NCI-H1436 treated with DMSO at 0.1 percent for 48 hours (cell line): ENCODE measurements around the gene HBM.
"Not testable (repeated sequence)": the region's sequence is repeated elsewhere in the genome, so short reads cannot be mapped to it uniquely, and the experiment has no call there.

Experiments used
- DNase-seq: peaks from one replicate; lab custom pipeline; 2025; lab: John Stamatoyannopoulos, UW

Gene HBM, protein sequence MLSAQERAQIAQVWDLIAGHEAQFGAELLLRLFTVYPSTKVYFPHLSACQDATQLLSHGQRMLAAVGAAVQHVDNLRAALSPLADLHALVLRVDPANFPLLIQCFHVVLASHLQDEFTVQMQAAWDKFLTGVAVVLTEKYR

DNA sequence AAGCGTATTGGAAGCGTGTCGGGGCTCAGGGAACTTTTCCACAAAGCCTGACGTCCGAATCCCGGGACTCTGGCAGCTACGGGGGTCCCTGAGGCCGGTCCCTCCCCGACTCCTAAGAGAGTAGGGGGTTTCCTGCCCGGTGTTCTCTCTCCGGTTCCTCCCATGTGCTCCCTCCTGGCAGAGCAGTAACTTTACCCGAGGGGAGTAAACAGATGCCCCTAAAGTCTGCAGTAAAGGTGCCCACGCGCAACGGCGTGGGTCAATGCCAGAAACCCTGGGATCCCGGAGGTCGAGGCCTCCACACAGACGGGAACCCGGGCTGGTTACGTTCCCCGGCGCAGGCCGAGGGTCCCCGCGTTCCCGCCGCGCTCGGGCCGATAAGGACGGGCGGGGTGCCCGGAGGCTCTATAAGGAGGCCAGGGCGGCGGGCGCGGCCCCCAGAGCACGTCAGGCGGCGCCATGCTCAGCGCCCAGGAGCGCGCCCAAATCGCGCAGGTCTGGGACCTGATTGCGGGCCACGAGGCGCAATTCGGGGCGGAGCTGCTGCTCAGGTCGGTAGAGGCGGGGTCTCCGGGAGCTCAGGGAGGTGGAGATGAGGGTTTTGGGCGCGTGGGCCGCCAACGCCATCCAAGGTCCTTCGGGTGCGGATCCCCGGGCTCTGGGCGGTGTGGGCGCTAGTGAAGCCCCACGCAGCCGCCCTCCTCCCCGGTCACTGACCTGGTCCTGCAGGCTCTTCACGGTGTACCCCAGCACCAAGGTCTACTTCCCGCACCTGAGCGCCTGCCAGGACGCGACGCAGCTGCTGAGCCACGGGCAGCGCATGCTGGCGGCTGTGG is at the start of gene HBM:
Gene HBM (plus strand): TSS at position 440 of the 836 bp plus-strand sequence. CDS start 20 bp downstream, at position 460.
- no peak for DNase-seq

GRCh38 chr16:116015-116414 is 49.8 kb upstream of the HBM start:
- no peak for DNase-seq

- no peak for DNase-seq
Observed at GRCh38 chr16:117379-118365, 48.1 kb upstream of the HBM start.

- no peak for DNase-seq
Observed at GRCh38 chr16:118857-119256, 46.9 kb upstream of the HBM start.

- DNase-seq, result no peak
Observed at GRCh38 chr16:119295-119694, 46.5 kb upstream of the HBM start.

DNA sequence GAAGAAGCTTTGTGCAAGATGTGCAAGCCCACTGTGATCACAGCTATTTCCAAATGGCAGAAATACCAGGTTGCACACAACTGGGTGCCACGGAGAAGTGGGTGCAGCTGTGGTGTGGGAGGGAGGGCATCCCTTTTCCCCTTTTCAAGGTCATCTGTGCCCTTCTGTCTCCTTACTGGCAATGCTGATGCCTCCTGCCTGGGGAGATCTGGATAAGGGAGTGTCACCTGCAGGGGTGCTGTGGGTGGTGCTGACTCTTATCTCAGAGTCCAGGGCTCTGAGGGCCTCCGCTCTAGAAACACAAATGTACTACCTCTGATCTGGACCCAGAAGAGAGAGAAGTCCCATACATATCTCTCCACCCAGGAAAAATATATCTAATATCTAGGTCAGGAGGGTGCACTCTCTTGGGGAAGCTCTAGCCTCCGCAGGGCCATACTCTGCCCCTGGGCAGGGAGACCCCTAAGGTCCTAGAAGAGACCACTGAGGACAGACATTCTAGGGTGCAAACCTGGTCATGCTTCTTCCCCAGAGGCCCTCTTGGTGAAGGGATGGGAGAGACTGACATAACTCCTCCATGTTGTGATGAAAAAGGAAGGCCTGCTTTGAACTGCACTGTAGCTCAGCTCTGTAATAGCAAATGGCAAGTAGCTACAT is 45.8 kb upstream of the HBM start:
- DNase-seq, result no peak

GRCh38 chr16:120756-121155 is 45.0 kb upstream of the HBM start:
- no peak for DNase-seq

DNA sequence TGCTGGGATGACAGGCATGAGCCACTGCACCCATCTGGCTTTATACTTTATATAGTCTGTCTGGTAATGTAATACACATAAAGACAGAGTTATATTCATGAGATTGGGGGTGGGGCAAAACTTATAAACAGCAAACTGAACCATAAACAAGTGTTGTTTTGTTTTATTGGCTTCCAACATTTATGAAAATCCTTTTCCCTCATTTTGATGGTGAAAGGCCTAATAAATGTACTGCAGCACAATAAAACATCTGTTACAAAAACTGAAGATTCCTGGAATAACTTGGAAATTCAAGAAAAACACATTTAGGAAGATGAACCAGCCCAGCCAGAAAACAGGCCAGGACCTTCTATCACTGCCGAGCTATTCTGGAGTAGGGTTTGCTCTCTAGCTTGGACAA is 43.4 kb upstream of the HBM start:
- no peak for DNase-seq

DNA sequence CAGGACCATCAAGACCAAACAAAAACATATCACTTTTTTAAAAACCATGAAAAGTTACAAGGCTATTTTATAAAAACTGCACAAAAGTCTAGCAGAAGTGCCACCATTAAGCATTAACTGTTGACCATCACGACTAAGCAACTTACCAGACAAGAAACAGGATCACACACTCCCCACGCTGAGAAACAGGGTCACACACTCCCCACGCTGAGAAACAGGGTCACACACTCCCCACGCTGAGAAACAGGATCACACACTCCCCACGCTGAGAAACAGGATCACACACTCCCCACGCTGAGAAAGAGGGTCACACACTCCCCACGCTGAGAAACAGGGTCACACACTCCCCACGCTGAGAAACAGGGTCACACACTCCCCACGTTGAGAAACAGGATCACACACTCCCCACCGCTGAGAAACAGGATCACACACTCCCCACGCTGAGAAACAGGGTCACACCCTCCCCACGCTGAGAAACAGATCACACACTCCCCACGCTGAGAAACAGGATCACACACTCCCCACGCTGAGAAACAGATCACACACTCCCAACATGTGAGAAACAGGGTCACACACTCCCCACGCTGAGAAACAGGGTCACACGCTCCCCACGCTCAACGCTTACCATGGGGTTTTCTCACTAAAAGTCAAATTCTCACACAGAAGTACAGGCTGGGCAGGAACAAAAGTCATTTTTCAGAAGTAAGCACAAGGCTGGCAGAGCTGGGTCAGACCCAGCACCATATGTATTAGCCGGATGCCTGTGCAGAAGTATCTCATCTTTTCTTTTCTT is 42.0 kb upstream of the HBM start:
- DNase-seq, result not testable (repeated sequence)

DNA sequence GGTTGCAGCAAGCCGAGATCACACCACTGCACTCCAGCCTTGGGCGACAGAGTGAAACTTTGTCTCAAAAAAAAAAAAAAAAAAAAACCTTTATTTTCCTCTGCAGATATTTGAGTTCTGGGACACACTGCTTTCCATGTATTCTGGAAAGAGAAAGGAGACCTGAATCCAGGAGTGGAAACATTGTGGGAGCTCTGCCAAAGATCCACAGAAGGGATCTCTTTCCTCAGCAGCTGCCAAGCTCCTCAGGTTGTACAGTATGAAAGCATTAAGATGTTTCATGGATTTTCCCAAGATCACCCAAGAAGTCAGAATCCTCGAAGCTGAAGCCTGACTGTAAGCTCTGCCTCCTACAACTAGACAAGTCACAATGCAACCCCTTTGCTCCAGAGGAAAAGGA is 40.8 kb upstream of the HBM start:
- DNase-seq, result no peak

DNA sequence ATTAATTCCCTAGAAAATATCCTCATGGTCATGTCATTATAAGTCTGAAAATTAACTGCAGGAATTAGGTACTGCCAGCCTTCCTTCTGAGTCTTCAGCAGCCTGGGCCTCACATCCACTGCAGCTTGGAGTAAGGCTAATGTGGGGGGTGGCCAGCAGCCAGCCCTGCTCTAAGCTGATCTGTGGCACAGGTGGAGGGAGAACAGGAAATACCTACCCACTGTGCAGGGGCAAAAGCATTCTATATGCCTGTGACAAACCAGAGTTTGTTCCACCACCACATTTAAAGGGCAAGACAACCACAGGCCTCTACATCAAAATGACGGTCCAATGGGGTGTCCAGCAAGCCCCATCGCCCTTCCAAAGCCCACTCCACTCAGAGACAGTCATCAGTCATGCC is 36.7 kb upstream of the HBM start:
- no peak for DNase-seq

DNA sequence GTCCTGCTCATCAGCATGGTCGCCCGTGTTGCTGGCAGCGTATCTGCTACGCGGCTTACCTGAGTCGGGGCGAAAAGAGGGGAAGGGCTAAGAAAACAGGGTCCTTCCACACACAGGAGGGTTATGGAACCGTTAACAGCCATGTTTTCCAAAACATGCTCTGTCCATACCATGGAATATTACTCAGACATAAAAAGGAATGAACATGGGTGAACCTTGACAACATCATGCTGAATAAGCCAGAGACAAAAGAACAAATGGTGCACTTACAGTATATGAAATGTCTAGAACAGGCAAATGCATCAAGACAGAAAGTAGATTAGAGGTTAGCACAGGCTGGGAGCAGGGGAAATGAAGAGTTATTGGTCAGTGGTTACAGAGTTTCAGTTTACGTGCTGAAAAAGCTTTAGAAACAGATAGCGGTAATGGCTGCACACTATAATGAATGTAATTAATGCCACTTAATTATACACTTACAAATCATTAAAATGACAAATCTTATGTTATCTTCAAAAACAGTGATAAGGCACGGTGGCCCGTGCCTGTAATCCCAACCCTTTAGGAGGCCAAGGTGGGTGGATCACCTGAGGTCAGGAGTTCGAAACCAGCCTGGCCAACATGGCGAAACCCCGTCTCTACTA is 35.1 kb upstream of the HBM start:
- no peak for DNase-seq

DNA sequence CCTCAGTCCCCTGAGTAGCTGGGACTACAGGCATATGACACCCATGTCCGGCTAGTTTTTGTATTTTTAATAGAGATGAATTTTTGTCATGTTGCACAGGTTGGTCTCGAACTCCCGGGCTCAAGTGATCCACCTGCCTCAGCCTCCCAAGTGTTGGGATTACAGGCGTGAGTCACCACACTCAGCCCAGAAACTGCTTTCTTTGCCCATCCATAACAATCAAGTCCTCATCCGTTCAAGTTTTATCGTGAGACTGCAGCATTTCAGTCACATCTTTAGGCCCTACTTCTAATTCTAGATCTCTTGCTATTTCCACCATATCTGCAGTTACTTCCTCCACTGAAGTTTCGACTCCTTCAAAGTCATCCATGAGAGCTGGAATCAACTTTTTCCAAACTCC is 33.7 kb upstream of the HBM start:
- no peak for DNase-seq

DNA sequence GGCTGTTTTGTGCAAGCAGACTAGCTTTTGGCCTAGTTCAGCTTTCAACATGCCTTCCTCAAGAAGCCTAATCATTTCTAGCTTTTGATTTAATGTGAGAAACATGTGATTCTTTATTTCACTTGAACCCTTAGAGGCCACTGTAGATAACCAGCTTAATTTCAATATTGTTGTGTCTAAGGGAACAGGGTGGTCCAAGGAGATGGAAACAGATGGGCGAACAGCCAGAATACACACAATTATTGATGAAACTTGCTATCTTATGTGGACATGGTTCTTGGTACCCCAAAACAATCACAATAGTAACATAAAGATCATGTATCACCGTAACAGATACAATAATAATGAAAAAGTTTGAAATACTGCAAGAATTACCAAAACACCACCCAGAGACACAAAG is 32.1 kb upstream of the HBM start:
- no peak for DNase-seq

DNA sequence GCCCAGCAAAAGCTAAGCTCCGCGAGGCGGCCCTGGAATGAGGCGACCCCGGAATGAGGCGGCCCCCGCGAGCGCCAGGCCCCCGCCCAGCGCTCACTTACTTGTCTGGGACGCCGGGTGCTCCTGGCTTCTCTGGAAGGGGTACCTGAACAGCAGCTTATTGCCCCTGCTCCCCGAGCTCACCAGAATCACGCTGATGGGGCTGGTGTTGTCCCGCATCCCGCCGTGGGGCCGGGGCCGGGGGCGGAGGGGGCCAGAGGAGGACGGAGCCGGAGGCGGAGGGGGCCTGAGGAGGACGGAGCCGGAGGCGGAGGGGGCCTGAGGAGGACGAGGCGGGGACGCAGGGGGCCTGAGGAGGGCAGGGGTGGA is 27.7 kb upstream of the HBM start:
- DNase-seq, result no peak

GRCh38 chr16:140175-140857 is 25.5 kb upstream of the HBM start:
- no peak for DNase-seq

DNA sequence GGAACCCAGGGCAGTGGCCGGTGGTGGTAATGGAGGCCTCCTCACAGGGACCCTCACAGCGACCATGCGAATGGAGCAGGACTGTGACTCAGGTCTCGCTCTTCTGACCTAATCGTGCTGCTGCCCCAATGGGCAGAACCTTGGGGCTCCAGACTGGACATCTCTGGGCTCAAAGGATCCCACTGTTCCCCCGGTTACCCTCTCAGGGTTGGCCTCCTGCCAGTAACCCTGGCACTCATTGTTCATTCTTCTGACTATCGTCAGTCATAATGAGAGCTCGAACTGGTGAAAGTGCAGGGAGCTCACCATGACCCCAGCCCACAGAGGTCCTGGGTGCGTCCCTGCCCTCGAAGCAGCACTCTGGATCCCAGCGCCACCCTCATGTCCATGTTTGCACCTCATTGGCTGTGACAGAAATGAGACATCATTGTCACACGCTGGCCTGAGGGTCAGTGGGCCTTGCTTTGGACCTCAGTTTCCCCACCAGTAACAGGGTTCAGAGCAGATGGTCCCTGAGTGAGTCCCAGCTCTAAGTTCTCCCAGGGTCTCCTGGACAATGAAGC is 23.3 kb upstream of the HBM start:
- DNase-seq, result no peak

DNA sequence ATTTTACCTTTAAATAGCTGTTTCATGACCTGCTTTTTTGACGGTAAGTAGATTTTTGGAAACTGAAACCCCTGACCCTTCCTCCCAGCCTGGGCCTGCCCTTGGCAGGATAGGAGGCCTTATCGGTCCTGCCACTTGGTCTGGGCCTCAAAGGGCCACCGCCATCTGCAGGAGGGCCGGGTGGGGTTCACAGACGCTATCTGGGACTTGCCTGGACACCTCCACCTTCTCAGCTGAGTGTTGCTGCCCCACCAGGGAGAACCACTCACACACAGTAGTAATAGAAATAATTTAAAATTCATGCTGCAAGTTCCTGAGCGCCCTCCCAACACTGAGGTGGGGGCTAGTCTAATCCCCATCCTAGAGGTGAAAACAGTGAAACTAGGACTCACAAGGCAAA is 22.7 kb upstream of the HBM start:
- no peak for DNase-seq

DNA sequence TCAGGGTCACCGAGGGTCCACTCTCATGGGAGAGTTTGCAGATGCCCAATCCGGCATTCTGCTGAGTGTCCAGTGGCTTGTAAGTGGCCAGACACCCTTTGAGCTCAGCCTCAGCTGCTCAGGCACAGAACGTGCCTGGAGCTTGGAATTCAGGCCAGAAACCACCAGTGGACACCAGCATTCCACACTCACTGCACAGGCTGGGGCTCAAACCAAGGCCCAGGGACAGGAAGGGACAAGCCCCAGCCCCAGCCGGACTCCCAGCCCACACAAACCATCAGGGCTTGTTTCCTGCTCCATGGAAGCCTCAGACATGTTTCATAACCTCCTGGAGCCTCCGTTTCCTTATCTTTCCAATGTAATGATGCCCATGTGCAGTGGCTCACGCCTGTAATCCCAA is 22.3 kb upstream of the HBM start:
- DNase-seq, result no peak

DNA sequence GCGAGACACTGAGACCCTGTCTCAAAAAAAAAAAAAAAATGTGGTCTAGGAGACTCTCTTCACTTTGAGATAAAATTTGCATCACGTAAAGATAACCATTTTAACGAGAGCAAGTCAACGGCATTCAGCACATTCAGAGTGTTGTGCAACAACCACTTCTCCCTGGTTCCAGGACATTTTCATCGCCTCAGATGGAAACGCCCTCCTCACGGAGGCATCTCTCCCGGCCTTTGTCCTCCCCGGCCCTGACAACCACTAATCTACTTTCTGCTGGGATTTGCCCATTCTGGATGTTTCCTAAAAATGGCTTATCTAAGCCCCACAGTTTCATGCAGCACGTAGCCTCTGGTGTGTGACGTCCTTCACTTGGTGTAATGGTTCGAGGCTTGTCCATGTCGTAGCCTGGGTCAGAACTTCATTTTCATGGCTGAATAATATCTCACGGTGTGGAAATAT is 21.0 kb upstream of the HBM start:
- no peak for DNase-seq
